HG02943 (cell line): ENCODE data around the gene HMGN1.
A peak's percentile ranks its signal among the peaks of the same experiment; 100 is the strongest.

Experiments used
- ATAC-seq: cut with Tn5 transposase; IDR thresholded peaks from one replicate; pipeline ENCODE4 v1.9.1; 2021; ENCODE audit warnings: mild to moderate bottlenecking, low read depth, moderate library complexity; ENCODE audit not compliant: unreplicated experiment

HMGN1 gene

DNA sequence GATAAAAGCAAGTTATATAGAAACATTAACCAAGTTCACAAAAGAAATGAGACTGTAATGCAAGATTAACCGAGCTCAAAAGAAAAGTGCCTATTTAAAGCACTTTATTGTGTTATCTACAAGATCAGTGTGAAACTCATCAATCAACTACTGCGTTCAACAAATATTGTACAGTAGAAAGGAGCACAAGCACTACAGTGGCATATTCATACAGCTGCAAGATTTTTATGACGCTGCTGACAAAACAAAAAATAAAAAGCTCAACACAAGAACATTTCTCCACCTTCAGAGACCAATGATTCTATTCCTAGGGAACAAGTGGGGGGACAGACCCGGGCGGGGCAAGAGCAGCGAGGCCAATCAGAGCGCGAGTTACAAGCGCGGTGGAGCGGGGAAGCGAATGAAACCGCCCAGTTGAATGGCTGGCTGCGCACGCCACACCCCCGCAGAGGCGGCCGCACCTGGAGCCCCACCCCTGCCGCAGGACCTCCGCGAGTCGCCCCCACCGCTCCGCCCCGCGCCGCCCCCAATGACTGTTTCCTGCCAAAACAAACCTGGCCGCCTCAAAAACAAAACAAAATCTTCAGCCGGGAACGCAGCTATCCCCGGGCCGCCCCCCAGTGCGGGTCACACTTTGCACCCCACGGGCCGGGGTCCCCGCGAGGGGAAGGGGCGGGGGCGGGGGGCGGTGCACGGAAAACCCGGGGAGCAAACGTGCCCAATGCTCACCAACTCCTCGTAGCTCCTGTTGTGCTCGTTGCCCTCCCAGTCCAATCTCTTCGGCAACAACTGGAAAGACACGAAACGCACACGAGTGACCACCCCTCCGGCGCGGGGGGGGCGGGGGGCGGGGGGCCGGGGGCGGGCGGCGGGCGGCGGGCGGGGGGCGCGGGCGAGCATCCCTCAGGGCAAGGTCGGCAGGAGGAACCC lies 36.5 kb downstream of the HMGN1 start:
- peak; percentile 73 for ATAC-seq

GRCh38 chr21:39311164-39311563 lies 37.7 kb downstream of the HMGN1 start:
- no peak for ATAC-seq

DNA sequence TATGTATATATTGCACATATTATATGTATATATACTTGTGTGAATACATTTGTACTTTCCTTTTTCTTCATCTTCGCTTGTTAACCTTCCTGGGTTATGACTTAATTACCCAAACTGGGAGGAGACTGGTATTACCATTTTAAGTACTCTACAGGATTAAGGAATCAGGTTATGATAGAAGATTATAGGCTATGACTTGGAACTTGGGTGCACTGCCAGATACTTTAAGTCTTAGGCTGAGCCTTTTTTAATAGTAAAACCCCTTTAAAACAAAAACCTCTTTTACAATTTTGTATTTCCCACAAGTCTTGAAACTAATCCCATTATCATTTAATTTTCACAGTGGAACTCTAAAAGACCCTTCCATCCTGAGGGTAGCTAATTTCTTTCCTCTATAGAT lies 41.4 kb downstream of the HMGN1 start:
- no peak for ATAC-seq

GRCh38 chr21:39300587-39300986 lies 48.3 kb downstream of the HMGN1 start:
- ATAC-seq: no peak

- no peak for ATAC-seq
These were observed 52.0 kb downstream of the HMGN1 start for GRCh38 chr21:39296891-39297290.
